ENCODE measurements around the gene PAWR.
A peak's percentile ranks its signal among the peaks of the same experiment; 100 is the strongest.
"Not testable (repeated sequence)": the region's sequence is repeated elsewhere in the genome, so short reads cannot be mapped to it uniquely, and the experiment has no call there.

PAWR gene

DNA sequence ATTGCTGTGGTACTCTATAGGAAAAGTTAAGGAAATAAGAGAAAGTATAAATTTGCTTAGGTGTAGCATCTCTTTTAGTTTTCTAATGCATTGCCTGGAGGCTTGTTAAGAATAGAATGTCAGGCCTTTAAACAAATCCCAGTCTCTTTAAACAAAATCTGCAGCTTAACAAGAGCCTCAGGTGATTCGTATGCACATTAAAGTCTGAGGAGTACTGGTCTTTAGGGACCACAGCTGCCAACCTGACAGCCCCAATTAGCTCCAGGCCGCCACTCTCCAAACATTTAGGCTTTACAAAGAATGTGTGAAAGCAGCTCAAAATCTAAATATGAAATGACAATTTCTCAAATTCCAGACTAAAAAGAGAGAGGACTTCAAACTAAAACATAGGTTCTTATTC, 35.7 kb downstream of the PAWR start:
- TF ChIP-seq, protein P1, sequence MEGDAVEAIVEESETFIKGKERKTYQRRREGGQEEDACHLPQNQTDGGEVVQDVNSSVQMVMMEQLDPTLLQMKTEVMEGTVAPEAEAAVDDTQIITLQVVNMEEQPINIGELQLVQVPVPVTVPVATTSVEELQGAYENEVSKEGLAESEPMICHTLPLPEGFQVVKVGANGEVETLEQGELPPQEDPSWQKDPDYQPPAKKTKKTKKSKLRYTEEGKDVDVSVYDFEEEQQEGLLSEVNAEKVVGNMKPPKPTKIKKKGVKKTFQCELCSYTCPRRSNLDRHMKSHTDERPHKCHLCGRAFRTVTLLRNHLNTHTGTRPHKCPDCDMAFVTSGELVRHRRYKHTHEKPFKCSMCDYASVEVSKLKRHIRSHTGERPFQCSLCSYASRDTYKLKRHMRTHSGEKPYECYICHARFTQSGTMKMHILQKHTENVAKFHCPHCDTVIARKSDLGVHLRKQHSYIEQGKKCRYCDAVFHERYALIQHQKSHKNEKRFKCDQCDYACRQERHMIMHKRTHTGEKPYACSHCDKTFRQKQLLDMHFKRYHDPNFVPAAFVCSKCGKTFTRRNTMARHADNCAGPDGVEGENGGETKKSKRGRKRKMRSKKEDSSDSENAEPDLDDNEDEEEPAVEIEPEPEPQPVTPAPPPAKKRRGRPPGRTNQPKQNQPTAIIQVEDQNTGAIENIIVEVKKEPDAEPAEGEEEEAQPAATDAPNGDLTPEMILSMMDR (conservative IDR thresholded peaks at IDR 0.05; ENCODE audit: control insufficient read depth, insufficient read depth, low read depth, low read length) = no peak
- no peak for DNase-seq (ENCODE audit: low read depth)
- H3K4me3 ChIP-seq (ENCODE audit: control insufficient read depth, low read depth, low read length) = no peak overlapping the region

DNA sequence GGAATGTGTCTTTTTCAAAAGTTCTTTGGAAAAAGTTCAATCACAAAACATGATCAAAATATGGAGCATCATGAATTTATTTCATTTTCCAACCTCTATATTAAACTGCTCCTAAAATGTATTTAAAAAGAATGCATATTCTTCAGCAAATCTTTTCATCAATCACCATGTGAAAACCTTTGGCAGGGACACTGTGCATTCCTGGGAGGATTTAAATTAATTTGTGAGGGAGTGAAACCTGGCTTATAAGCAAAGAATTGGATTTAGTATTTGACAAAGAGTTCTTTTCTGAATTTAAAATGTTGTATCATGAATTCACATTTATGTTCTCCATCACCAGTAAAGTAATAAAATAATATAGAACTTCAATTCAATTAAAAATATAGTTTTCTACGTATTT, 38.2 kb downstream of the PAWR start:
- TF ChIP-seq, protein P1 (conservative IDR thresholded peaks at IDR 0.05; ENCODE audit: control insufficient read depth, insufficient read depth, low read depth, low read length) = no peak
- no peak for DNase-seq (ENCODE audit: low read depth)

DNA sequence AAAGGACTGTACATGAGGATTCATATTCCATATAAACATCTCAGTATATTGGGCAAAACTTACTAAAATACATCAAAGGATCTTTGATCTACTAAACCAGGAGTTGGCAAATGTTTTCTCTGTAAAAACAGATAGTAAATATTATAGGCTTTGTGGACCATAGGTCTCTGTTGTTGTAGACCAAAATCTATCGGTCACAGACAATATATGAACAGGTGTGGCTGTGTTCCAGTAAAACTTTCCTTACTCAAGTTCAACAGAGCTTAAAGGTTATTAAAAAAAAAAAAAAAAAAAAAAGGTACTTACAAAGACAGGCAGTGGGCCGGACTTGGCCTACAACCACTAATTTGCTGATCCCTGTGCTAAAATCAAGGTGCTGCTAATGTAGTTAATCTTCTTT, 40.3 kb downstream of the PAWR start:
- H3K4me3 ChIP-seq (ENCODE audit: control insufficient read depth, low read depth, low read length) = no peak overlapping the region
- TF ChIP-seq, protein P1 (conservative IDR thresholded peaks at IDR 0.05; ENCODE audit: control insufficient read depth, insufficient read depth, low read depth, low read length) = no peak
- no peak for DNase-seq (ENCODE audit: low read depth)

More for the DNA sequence above, 38.2 kb downstream of the PAWR start:
- no peak overlapping the region for H3K4me3 ChIP-seq (ENCODE audit: control insufficient read depth, low read depth, low read length)

DNA sequence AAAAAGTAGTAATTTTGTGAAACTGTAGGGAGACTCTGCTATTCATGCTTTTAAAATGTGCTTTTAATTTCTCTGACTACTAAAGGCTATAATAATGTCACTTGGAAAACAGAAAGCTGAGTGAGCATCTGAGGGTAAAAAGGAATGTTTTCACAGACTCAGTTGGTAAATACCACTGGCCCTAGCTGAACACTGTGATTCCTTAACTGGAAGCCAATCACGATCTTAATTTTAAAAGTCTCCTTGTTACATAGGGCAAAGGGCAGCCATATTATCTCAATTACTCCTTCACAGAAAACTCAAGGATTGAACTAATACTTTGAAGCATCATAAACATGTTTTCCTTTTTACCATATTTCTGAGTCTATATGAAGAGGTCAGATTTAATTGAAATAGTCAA, 41.9 kb downstream of the PAWR start:
- TF ChIP-seq, protein P1 (conservative IDR thresholded peaks at IDR 0.05; ENCODE audit: control insufficient read depth, insufficient read depth, low read depth, low read length) = no peak
- DNase-seq (ENCODE audit: low read depth) = no peak
- no peak overlapping the region for H3K4me3 ChIP-seq (ENCODE audit: control insufficient read depth, low read depth, low read length)

DNA sequence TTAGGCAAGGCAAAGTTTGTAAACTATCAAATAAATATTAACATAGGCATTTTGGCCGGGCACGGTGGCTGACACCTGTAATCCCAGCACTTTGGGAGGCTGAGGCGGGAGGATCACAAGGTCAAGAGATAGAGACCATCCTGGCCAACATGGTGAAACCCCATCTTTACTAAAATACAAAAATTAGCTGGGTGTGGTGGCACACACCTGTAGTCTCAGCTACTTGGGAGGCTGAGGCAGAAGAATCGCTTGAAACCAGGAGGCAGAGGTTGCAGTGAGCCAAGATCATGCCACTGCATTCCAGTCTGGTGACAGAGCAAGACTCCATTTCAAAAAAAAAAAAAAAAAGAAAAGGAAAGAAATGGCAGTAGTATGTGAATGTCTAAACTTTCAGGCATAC, 43.9 kb downstream of the PAWR start:
- DNase-seq (ENCODE audit: low read depth) = peak; percentile 12
- not testable (repeated sequence) for H3K4me3 ChIP-seq (ENCODE audit: control insufficient read depth, low read depth, low read length)

DNA sequence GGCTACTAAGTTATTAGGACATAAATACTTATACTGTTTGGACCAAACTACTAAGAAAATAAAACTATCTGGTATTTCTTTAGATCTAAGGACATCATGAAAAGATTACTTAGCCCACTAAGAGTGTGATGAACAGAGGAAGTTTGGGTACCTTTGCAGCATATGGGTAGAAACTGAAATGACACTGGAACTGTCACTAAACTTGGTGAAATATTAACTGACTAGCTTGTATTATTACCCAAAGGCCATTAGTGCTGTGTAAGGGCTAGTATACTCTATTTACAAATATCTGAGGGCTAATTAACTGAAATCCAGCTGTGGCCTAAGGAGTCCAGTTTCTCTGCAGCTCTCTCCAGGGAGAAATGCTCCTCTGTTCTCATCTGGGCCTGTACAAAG, 45.5 kb downstream of the PAWR start:
- H3K4me3 ChIP-seq (ENCODE audit: control insufficient read depth, low read depth, low read length) = no peak overlapping the region
- TF ChIP-seq, protein P1 (conservative IDR thresholded peaks at IDR 0.05; ENCODE audit: control insufficient read depth, insufficient read depth, low read depth, low read length) = no peak
- DNase-seq (ENCODE audit: low read depth) = no peak

DNA sequence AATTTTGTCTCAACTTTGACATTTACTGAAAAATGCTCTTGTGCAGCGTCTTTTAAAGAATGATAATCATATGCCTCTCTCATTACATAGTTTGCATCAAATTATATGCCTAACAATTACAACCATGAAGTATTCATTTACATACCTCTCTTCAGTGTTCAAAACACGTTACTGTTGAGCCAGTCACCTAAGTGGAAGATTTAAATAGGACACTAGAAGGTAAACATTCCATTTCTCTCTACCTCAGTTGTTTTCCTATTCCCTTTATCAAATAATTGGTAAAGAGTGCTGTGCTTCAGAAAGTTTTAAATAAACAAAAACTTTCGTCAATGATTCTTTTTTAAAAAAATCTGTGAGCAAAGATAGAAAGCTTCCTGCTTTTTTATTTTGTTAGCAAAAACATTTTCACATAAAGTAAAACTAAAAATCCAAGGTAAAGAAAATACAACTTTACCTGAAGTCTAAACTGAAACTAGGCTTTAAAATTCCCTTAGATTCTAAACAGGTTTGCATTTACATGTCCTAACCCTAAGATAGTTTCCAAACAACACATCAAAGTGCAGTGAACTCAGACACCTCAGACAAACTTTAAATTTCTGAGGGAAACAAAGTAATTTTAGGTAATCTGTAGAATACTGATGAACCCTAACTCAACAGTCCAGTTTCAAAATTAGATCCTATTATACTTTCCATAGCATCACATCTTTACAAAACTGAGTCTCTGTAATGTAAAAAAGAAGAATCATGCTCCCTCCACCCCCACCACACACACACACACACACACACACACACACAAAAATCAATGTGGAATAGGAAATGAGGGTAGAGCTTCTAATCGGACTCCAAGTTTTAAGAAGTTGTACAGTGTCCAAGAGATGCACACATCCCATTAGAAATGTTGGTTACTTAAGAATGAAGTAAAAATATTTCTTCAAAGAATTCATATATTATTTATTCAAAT, 46.2 kb downstream of the PAWR start:
- TF ChIP-seq, protein P1 (conservative IDR thresholded peaks at IDR 0.05; ENCODE audit: control insufficient read depth, insufficient read depth, low read depth, low read length) = no peak
- DNase-seq (ENCODE audit: low read depth) = no peak
- no peak overlapping the region for H3K4me3 ChIP-seq (ENCODE audit: control insufficient read depth, low read depth, low read length)

All from fibroblast of mammary gland (primary cell).